Hematopoietic multipotent progenitor cell (in vitro differentiated cells): ENCODE measurements around the gene BAG5. TPM values are rescaled to one million over a fixed set of nuclear protein-coding genes. Genes with fewer than 3 reads are reported as not detected.

Source experiments
- DNase-seq, 3 donors: peaks; one replicate each; pipeline ENCODE4 v3.0.0-alpha.2; 2011 to 2015; ENCODE audit warnings: low read depth in 2 of 3, low spot score in 2 of 3
- total RNA-seq: library from RNA; depleted of rRNA; stranded (reverse); fragments of >200 nt; gene quantifications from one replicate; pipeline ENCODE4 v1.2.3, GENCODE V29; 2012

The BAG5 gene
- total RNA-seq, 1 donor: 12.4 TPM

GRCh38 chr14:103535891-103536565 is 26.4 kb downstream of the BAG5 start:
- DNase-seq: no peak

DNA sequence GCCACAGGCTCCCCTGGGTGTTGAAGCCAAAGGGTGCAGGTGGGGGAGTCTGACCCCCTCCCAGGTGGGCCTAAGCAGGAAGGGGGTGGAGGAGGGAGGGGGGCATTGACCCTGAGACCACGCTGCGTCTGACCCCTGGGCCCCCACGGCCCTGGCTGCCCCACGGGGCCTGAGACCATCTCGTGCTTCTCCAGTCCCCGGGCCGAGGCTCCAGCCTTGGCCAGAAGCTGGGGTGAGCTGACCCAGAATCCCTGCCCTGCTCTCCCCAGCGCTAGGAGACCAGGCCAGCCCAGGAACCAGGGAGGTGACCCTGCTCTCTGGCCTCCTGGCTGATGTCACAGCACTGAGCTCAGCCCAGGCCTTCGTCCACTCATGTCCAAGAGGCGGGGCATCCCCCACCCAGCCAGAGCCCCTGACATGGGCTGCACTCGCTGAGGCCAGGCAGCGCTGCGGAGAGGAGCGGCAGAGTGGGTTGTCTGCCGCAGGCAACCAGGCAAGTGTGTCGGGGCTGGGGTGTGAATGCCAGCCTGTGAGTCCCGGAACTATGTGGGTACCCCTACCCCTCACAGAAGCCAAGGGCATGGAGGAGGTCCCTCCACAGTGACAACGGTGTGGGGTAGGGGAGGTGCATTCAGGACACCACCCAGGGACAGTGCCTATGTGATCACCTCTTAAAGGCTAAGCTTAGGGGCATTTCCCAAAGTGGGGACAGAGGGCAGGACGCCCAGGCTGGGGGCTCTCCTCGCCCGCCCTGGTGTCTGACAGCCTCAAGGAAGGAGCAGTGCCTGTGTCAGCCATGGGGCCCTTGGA is 27.2 kb downstream of the BAG5 start:
- DNase-seq: no peak

GRCh38 chr14:103534576-103535061 is 27.8 kb downstream of the BAG5 start:
- no peak for DNase-seq

DNA sequence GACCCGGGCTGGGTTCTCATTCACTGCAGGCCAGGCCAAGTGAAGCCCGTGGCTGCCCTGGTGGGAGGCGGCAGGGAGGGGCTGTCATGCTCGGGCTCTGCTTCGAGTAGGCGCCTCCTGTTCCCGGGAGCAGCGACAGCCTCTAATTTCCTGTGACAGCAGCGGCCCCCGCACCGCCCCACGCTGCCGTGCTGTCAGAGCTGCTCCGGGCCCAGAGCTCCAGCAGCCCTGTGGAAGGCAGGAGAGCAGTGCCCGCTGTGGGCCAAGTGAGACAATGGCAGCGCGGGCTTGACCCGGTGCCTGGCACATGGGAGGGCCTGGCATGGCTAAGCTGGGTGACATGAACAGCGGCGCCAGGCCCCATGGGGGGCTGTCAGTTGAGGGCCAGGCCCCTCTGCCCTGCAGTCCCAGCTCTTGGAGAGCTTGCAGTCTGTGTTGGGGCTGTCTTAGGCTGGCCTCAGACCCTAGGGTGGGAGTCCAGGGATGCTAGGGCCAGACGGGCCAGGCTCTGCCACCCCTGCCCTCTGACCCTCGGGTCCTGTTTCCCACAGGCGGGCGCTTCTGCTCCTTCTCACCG is 28.4 kb downstream of the BAG5 start:
- DNase-seq: no peak

GRCh38 chr14:103533137-103533998 is 29.1 kb downstream of the BAG5 start:
- no peak for DNase-seq

DNA sequence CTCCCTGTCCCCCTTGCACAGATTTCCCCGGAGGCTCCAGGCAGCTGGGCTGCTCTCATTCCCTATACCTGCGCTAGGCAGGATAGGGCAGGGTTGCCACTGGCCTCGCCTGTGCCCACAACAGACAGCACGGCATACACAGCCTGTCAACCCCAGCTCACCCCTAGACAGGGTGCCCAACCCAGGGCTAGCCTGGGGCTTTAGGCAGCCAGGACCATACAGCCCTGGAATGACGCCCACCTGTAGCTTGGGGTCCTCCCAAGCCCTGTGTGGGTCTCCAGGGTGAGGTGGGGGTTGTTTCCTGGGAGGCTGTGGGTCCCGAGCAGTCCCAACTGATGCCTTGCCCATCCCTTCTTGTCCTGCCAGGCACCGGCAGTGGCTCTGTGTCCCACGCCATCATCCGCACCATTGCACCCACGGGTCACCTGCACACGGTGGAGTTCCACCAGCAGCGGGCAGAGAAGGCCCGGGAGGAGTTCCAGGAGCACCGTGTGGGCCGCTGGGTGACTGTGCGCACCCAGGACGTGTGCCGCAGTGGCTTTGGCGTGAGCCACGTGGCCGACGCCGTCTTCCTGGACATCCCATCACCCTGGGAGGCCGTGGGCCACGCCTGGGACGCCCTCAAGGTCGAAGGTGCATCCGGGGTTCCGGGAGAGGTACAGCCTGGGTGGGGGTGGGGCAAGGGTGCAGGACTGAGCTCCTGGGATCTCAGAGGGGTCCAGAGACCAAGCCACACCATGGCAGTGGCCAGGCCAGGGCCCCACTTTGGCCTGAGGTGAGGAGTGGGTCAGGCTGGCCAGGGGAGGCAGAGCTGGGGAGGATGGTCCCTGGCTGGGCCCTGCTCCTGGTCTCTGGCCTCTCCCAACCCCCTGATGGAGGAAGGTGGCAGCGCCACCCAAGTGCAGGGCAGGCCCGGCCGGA is 30.0 kb downstream of the BAG5 start:
- no peak for DNase-seq

DNA sequence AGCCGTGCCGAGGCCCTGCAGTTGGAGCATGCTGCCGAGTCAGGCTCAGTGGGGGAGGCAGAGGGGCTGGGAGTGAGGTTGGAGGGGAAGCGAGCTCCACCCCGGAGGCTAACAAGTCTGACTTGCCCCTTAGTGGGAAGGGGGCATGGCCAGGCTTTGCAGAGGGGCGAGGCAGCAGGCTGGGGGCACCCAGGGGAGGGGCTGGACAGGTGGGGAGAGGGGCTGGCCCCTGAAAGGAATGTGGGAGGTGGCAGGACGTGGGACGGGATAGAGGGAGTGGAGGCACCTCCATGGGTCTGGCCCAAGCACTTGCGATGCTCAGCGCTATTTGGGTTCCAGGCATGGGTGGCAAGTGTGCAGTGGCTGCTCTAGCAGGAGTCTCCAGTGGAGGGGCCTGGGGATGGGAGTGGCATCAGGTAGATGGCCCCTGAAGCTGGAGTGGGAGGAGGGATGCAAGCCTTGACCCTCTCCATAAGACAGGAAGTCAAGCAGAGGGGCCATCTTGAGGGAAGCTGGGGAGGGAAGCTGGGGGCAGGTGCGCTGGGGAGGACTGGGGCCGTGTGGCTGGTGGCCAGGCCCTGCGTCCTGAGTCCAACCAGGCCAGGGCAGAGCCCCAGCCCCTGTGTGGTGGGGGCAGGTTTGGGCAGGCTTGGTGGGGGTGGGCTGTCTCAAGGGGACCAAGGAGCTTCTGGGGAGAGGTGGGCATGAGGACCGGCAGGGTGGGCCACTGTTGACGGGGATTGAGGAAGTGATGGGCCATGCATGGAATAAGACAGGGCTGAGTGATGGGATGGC is 30.8 kb downstream of the BAG5 start:
- no peak for DNase-seq

GRCh38 chr14:103530831-103531230 is 31.6 kb downstream of the BAG5 start:
- DNase-seq: no peak

- DNase-seq: peak in 1 of 3 donors; percentile 26
These were observed 32.1 kb downstream of the BAG5 start for GRCh38 chr14:103530390-103530789.

GRCh38 chr14:103529383-103530365 is 32.8 kb downstream of the BAG5 start:
- no peak for DNase-seq

DNA sequence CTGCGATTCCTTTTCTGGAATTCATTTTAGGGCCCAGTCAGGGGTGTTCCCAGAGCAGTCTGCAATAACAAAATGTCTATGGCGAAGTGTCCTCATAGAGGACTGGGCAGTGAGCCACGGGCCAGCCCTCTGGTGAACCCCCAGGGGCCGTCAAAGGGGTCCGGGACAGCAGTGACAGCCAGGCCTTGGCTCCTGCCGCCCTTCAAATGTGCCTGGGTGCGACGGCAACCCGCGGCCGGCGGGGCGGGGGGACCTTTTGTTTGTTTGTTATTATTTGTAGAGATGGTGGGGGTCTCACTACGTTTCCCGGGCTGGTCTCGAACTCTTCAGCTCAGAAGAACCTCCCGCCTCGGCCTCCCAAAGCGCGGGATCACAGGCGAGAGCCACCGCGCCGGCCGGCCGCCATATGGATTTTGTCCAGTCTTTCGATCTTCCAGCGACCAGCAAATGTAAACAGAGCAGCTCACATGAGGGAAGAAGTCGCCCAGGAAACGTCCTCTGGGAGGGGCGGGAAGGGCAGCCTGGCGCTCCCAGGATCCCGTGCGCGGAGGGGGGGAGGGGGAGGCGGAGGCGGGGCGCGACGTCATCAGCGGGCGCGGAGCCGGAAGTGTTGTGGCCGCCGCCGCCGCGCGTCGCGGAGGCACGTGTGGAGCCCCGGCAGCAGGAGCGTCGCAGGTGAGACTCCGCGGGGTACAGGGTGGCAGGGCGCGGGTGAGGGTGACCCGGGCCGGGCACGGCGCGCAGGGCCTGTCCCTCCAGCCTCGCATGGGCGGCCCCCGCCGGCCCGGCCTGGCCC is 33.7 kb downstream of the BAG5 start, which contains the start of gene TRMT61A:
Gene TRMT61A (plus strand): TSS at position 610 of the 796 bp plus-strand sequence. CDS start 783 bp downstream, outside the sequence.
- DNase-seq: peak; percentile 63 to 67 (median 63)

DNA sequence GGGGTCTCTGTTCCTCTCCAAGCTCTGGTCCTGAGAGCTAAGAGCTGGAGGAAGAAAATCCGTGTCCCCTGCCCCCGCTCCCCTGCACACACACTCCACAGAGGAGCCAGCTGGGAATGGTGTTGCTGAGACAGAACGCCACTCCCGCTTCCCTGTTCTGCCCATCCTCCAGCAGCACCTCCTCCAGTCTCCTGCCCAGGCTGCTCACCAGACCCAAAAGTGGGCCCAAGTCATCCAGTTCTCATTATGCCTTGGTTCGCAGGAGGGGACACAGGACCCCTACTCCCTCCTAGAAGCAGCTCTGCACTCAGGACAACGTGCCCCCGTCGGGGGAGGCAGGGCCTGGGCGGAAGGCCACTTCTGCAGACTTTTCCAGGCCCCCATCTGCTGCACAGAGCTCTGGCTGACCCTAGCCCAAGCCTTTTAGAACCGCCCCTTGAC is 34.3 kb downstream of the BAG5 start:
- no peak for DNase-seq

GRCh38 chr14:103527408-103528145 is 34.9 kb downstream of the BAG5 start:
- peak in 1 of 3 donors; percentile 28 for DNase-seq

DNA sequence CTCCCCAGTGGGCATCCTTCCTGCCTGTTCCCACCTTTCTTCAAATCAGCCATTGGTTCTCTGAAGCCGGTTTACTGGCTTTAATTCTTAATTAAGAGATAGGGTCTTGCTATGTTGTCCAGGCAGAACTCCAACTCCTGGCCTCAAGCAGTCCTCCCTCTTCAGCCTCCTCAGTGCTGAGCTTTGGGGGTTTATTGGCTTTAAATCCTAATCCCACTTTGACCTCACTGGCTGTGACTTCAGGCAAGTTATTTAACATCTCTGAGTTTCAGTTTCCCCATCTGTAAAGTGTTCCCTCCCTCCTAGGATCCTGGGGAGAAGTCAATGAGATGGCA is 35.6 kb downstream of the BAG5 start:
- DNase-seq: no peak

GRCh38 chr14:103526247-103526913 is 36.1 kb downstream of the BAG5 start:
- no peak for DNase-seq
